Inflammatory macrophage (primary cell): Measurements from ENCODE around the gene AK3.

Experiments used
- DNase-seq, 2 donors: peaks; one replicate each; pipeline ENCODE4 v3.0.0-alpha.2; 2020 to 2022

AK3 gene

GRCh38 chr9:4701526-4701925, 39.5 kb downstream of the AK3 start:
- no peak for DNase-seq

- DNase-seq: no peak
These were observed 40.1 kb downstream of the AK3 start for GRCh38 chr9:4700932-4701331.

GRCh38 chr9:4700091-4700490, 40.9 kb downstream of the AK3 start:
- DNase-seq: no peak

DNA sequence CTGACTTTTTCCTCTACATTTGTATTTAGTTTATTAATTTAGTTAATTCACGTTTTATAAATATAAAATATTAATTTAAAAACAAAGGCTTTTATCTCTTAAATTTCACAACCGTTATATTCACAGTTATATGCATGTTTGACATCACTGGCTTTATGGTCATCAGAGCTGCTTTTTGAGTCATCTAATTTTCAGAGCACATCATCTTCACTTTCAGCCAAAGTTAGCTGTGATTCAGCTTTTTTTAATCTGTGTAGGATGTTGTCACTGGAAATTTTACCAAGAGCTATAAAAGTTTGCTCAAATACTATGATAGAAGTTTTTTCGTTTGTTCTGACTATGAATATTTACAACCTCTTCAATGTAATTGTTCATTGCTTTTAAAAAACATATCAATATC, 49.2 kb downstream of the AK3 start:
- DNase-seq: no peak

GRCh38 chr9:4690144-4690543, 50.9 kb downstream of the AK3 start:
- no peak for DNase-seq

DNA sequence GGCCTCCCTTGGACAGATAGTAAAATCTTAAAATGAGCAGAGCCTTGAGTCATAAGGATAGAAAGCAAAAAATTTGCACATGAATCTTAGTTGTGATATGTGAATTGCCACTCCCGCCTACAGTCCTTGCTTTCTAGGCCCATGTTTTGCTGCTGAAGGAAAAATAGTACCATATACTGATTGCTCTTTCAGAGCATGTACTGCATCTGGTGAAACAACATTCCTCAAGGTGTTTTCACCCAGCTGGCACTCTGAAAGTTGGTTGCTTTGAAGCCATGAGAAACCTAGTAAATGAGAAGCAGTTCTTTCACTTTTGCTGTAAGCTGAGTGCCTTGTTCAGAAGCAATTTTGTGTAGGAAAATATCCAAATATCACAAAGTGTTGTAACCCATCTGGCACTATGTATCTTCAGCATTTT, 51.3 kb downstream of the AK3 start:
- DNase-seq: no peak

DNA sequence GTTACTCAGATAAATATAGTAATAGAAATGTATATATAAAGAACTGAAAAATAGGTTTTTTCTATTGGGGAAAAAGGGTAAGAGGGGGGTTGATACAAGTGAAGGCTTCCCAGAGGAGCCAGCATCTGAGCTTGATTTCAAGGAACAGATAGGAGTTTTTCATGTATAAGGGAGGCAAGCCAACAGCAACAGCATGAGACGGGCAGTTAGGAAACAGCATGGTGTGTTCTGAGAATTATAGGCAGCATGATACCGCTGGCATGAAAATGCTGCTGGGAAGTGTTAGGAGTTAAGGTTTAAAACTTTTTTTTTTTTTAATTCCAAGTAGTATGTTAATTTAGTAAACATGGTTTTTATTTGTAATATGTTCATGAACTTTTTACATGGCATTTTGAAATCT, 52.0 kb downstream of the AK3 start:
- no peak for DNase-seq

GRCh38 chr9:4686584-4686983, 54.4 kb downstream of the AK3 start:
- no peak for DNase-seq

DNA sequence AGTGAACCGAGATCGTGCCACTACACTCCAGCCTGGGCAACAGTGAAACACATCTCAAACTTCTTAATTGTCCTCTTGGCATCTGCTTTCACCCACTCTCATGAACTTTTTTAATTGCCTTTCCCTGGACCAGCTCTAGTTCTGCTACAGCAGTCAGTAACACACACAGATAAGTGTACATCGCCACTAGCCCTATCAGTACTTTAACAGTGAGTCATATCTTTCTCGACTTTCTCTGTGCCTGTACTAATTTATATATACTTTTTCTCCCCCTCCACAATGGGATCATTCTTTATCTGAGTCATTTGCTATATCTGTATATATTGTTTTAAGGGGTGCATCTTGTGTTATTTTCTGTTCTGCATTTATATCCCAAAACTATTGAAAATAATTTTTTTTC, 54.9 kb downstream of the AK3 start:
- DNase-seq: no peak

GRCh38 chr9:4684820-4685219, 56.2 kb downstream of the AK3 start:
- no peak for DNase-seq

DNA sequence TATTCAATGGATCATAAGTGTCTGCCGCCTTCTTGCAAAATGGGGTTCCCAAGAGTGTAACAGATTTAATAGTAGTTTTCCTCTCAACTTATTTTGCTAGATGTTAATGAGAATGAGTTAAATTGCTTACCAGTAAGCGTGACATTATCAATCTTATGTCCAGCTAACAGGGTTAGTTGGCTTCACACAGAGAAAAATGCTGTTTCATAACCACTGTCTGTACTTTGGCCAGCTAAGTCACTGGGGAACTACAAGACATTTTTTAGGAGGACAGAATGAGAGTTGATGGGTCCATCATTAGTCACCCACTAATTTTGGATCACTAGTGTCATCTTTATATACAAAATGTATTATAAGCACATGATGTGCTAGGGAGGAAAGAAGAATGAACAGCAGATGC, 60.3 kb downstream of the AK3 start:
- DNase-seq: peak; percentile 47 to 56

DNA sequence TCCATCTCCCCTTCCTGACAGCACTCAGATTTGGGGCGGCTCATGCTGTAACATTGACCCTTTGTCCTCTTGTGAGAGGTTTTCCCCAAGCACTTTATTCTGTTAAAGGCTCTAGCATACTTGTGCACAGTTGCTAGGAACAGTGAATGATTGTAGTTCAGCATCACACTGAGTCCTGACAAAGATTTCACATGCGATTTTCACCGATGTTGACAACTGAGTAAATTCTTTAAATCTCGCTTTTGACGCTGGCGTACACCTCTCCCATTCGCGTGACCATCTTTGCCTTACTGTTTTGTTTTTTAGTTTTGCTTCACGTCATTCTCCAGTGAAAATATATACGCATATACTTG, 60.9 kb downstream of the AK3 start:
- DNase-seq: no peak

DNA sequence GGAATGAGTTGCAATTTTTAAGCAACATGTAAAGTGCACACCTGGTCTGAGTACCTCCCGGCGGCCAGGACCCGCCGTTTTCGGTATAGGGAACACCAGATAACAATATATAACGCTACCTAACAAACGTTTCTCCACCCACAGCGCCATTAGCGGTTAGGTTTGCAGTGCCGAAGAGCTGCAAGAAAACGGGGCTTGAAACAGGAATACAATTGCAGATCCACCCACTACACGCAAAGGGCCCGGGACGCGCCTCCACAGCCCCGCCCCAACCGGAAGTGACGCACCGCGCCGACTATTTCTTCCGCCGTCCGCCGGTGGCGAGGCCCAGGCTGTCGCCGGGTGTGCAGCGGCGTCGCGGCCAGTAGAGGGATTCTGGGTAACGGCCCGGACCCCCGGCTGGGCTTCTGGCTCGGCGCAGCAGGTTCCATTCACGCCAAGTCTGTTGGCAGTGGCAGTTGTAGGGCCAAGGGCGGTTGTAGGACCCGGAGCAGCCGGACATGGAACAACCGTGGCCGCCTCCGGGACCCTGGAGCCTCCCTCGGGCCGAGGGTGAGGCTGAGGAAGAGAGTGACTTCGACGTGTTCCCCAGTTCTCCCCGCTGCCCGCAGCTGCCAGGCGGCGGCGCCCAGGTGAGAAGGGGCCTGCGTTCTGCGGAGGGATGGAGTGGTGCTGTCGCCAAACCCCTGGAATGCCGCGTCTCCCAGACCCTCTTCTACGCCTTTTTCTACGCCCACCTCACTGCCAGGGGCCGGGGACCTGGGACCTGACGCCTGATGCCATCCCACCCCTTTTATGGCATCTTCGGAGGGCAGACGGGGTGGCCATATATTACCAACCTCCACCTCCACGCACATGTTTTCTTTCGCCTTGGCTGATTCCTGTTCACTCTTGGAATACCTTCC, 61.5 kb downstream of the AK3 start, which contains the start of gene CDC37L1:
Gene CDC37L1, plus strand, starts transcription at position 302 of the 905 bp plus-strand sequence. Its CDS starts 199 bp downstream, at position 501.
- DNase-seq: peak; percentile 97 to 98

DNA sequence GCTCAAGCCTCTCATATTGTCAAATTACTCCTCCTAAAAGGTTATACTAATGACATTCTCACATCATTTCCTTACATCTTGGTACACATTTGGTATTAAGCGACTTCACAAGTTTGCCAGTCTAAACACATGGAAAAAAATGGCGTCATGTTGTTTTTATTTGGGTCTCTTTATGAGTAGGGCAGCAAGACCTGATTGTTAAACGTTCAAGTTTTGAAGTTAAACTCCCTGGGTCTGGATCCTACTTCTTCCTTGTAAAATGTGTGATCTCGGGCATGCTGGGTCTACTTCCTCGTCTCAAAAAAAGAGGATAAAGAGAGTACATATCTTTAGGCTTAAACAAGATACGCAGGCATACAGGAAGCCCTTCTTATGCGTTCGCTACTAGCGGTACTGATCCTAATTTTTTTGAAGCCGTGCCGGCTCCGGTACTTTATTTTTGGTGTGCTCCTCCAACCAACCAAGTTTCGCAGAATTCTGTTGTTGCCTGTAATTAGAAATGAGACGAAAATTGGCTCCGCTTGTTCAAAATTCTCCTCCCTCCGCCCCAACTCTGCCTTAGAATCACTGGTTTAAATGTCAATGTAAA, 62.2 kb downstream of the AK3 start:
- peak; percentile 42 to 54 for DNase-seq

DNA sequence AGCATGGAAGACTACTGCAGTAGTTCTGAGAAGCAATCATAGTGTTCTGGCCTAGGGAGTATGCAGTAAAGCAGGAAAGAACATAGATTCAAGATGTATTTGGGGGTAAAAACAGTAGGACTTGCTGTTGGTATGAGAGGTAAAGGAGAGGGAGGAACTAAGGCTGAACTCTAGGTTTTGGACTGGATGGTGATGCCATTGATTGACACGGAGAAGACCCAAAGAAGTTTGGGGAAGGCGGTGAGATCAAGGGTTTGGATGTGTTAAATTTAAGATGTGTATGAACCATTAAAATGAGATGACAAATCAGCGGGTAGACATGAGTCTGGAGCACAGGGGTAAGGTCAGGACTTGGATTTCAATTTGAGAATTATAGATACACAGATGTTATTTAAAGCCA, 63.6 kb downstream of the AK3 start:
- no peak for DNase-seq

GRCh38 chr9:4674783-4675182, 66.2 kb downstream of the AK3 start:
- DNase-seq: no peak

- no peak for DNase-seq
These were observed 69.3 kb downstream of the AK3 start for GRCh38 chr9:4671737-4672136.

DNA sequence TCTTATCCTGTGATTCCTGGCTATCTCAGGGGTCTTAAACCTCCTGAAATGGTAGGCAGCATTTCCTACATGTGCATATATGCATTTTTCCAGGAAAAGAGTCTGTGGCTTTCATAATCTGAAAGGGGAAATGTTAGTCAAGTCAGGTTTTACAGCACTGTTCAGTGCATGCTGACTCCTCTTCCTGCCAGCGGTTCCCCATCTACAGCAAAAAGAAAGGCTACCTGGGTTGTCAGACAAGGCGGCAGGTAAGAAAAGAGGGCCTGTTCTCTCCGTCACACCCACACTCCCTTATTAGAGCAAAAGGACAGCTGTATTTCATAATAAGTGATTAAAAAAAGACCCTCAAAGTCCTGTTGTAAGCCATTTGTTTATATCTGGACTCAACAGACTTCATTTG, 70.4 kb downstream of the AK3 start:
- no peak for DNase-seq

- no peak for DNase-seq
These were observed 71.1 kb downstream of the AK3 start for GRCh38 chr9:4669890-4670289.

DNA sequence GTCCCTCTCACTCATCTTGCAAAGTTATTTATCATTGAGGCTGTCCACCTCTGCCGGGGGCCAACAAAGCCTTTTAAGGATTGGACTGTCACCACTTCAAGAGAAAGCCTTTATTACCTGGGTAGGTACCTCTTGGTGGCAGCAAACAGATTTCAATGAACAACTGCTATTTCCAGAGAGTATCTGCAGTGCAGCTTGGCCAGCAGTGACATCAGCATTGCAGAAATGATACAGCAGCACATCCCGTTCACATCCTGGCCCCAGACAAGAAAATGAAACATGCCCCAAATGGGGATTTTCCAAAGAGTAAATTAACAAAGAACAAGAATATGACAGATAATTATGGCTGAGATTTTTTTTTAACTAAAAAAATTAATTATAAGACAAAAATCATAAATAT, 72.4 kb downstream of the AK3 start:
- DNase-seq: no peak

GRCh38 chr9:4667681-4668080, 73.3 kb downstream of the AK3 start:
- no peak for DNase-seq

DNA sequence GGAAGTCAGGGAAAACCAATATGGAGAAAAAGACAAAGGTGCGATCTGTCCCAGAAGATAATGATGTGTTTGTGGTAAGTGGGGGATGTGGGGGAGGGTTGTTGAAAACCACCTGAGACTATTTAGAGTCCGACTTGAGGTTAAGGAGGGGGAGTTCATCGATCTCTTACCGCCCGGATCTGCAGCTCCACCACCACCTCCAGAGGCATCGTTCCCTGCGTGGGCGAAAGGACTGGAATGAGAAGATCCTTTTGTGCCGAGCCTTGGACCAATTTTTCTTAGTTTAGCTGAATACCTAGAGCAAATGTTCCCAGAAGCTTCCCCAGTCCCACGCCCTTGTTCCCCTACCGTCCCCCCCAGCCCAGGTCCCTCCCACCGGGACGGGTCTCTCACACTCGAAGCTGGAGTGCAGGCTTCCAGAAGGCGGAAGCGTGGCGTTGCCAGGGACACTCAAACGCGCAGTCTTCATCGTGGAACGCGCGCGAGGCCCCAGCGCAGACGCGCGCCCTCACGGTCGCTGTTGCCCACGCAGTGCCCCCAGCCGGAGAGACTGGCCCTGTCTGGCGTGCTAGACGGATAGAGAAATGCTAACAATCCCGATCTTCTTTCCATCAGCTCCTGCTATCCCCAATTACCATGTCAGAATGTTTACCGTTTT, 74.8 kb downstream of the AK3 start, which contains the start of gene SPATA6L:
Gene SPATA6L, minus strand, starts transcription at position 439 of the 658 bp plus-strand sequence. Its CDS starts 230 bp downstream, at position 209.
- peak; percentile 25 to 52 for DNase-seq

DNA sequence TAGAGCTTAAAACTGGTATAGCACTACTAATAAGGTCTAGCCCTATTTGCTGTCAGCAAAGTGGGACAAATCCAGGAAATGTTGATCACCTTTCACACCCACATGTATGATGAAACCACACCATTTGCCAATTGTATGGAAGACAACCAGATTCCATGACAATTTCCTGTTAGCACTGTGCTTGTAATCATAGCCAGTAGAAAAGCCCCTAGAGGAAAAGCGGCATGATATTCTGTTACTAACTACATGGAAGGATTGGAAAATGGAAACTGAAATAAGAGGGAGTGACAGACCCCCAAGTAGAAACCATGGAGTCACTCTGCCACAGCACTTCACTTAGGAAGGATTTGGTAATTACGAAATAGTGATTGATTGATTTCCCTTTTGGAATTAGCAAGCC, 75.6 kb downstream of the AK3 start:
- DNase-seq: no peak

GRCh38 chr9:4663956-4664355, 77.0 kb downstream of the AK3 start:
- DNase-seq: peak in 1 of 2 donors; percentile 37
